ENCODE results near the gene FAM81A.
"Not testable (repeated sequence)": the region's sequence is repeated elsewhere in the genome, so short reads cannot be mapped to it uniquely, and the experiment has no call there.

The FAM81A gene

GRCh38 chr15:59491062-59491461 is 53.1 kb downstream of the FAM81A start:
- no peak for DNase-seq

- peak; percentile 73 for DNase-seq
Measured at GRCh38 chr15:59492389-59493377, 54.7 kb downstream of the FAM81A start.

- DNase-seq, result peak; percentile 25
Measured at GRCh38 chr15:59501597-59501996, 63.6 kb downstream of the FAM81A start.

GRCh38 chr15:59515190-59515589 is 77.2 kb downstream of the FAM81A start:
- DNase-seq, result no peak

- DNase-seq, result no peak
Measured at GRCh38 chr15:59516655-59517461, 78.9 kb downstream of the FAM81A start.

- DNase-seq, result no peak
Measured at GRCh38 chr15:59519329-59519728, 81.3 kb downstream of the FAM81A start.

- DNase-seq, result no peak
Measured at GRCh38 chr15:59521443-59521842, 83.5 kb downstream of the FAM81A start.

GRCh38 chr15:59522988-59523461 is 85.0 kb downstream of the FAM81A start:
- DNase-seq, result peak; percentile 66

- DNase-seq, result no peak
Measured at GRCh38 chr15:59523702-59524101, 85.7 kb downstream of the FAM81A start.

- peak; percentile 20 for DNase-seq
Measured at GRCh38 chr15:59524331-59524731, 86.3 kb downstream of the FAM81A start.

GRCh38 chr15:59526466-59526865 is 88.5 kb downstream of the FAM81A start:
- not testable (repeated sequence) for DNase-seq

GRCh38 chr15:59528429-59528828 is 90.4 kb downstream of the FAM81A start:
- DNase-seq, result no peak

GRCh38 chr15:59528961-59529402 is 91.0 kb downstream of the FAM81A start:
- peak; percentile 90 for DNase-seq

GRCh38 chr15:59531066-59531675 is 93.2 kb downstream of the FAM81A start:
- no peak for DNase-seq

GRCh38 chr15:59532770-59533379 is 94.9 kb downstream of the FAM81A start:
- DNase-seq, result peak; percentile 61

GRCh38 chr15:59536553-59536952 is 98.6 kb downstream of the FAM81A start:
- DNase-seq, result no peak

GRCh38 chr15:59537403-59537802 is 99.4 kb downstream of the FAM81A start:
- no peak for DNase-seq

GRCh38 chr15:59538494-59538893 is 100.5 kb downstream of the FAM81A start:
- DNase-seq, result no peak

- no peak for DNase-seq
Measured at GRCh38 chr15:59539799-59540198, 101.8 kb downstream of the FAM81A start.

- no peak for DNase-seq
Measured at GRCh38 chr15:59540654-59541053, 102.7 kb downstream of the FAM81A start.

GRCh38 chr15:59541750-59542149 is 103.8 kb downstream of the FAM81A start:
- no peak for DNase-seq

GRCh38 chr15:59543721-59544547 is 105.9 kb downstream of the FAM81A start:
- DNase-seq, result no peak
